Cerebellar cortex (tissue), 1 donor: ENCODE results near the gene KIRREL3.

ENCODE experiments used
- DNase-seq: peaks from one replicate; pipeline ENCODE4 v3.0.0-alpha.2; 2015; ENCODE audit warnings: low spot score

Gene KIRREL3

DNA sequence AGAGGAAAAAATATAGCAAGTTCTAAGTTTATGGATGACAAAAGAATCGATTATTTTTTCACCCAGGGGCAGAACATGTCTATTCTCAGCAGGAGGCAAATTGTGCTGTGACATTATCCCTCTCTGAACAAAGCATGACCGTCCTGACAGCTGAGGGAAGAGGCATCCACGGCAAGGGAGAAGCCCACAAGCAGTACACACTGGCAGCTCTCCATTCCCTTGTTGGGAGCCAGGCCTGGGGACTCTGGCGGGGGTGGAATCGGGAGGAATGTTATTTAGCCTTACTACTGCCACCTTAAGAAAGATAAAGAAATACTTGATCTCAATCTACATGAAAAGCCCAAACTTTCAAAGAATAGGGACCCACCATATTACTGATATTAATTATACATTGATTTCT lies 3.4 kb downstream of the KIRREL3 start:
- peak; percentile 20 for DNase-seq

DNA sequence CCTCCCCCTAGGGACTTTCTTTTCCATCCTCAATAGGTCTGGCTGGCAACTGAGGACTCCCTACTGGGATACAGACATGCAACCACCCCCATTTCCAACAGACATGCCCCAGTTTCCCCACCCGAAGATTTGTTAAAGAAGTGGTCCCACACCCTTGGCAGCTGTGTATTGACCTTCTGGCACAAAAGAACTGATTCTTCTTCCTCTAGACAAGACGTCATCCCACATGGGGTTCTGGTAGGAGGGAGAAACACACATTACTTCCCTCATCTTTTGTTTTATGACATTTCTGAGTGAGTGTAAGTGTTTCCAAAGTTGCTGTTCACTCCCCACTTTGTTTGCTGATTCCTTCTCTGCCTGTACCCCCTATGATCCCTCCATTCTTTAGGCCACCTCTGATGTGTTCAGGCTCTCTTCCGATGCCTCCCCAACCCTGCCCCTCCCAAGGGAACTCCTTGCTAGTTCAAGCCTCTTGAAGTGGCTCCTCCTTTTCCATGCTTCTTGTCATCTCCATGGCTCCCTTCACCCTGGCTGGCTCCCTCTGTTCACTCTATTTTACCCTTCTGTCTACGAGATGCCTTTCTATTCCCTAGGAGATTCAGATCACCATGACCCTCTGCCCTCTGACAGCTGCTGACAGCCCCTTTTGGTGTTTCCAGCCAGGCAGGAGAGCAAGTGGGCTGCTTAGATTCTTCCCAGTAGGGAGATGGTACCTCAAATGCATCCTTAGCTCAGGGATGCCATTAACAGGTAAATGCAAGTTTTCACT lies 4.3 kb downstream of the KIRREL3 start:
- DNase-seq = no peak

DNA sequence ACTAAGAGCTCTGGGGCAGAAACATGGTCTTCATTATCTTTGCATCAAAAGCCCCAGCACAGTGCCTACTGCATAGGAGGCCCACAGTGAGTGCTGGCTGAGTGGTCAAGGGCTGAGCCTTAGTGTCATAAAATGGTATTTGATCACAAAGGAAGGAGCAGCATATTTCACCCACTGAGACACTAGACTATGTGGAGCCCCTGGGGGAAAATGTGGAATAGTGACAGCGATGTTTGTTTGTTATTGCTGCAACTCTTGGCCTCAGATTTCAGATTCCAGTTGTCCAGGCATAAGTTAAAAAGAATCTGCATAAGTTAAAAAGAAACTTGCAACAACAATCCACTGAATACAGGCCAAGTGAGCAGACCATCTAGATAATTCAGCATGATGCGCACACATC lies 7.0 kb downstream of the KIRREL3 start:
- DNase-seq = no peak

GRCh38 chr11:126992804-126993111 lies 7.8 kb downstream of the KIRREL3 start:
- no peak for DNase-seq

- no peak for DNase-seq
Measured at GRCh38 chr11:126992065-126992803, 8.3 kb downstream of the KIRREL3 start.

DNA sequence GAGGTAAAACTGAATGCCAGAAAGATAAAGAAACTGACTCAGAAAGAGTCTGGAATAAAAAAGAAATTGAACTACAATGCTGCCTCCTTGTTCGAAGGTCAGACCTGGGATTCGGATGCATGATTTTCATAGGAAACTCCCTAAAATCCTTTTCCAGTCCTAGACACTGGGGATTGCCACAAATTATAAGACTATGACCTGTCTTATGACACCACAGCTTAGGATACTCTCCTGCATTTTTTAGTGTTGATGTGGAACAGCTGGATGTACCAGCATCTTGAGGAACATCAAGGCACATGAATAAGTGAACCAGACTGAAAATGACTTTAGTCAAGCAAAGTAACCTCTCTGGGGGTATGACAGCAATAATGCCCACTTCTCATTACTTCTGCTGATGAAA lies 9.0 kb downstream of the KIRREL3 start:
- DNase-seq = no peak

DNA sequence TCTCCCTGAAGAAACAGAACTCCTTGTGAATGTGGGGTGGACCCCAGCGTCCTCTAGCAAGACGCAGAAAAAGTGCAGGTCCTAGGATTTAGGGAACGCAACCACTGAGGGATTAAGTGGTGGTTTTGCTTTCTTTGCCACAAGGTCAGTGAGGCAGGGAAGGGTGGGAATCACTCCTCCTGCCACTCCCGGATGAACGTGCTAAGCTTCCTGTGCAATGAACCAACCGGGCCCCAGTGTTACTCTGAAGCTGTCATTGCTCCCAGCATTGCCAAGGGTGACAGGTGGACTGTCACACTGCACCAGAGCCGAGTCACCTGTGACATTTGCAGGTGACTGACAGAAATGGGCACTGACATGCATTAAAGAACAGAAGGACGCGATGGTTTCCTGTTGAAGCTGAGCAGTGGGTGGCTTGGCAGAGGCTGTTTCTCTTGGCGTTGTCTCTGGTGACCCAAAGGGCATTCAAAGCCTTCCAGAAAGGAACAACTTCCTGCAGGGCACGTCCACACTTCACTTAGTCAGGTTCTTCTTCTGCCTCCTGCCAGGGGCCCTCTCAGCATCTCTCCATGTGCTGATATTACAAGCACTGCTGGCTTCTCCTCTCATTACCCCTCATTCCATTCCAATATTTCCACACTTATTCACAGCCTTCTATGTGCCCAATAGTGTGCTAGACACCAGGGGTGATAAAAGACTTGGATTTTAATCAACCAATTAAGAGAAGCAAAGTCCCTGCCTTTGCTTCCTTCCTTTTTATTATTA lies 9.7 kb downstream of the KIRREL3 start:
- peak; percentile 89 for DNase-seq

GRCh38 chr11:126989942-126990715 lies 10.4 kb downstream of the KIRREL3 start:
- peak; percentile 87 for DNase-seq

GRCh38 chr11:126988655-126989054 lies 11.9 kb downstream of the KIRREL3 start:
- no peak for DNase-seq

DNA sequence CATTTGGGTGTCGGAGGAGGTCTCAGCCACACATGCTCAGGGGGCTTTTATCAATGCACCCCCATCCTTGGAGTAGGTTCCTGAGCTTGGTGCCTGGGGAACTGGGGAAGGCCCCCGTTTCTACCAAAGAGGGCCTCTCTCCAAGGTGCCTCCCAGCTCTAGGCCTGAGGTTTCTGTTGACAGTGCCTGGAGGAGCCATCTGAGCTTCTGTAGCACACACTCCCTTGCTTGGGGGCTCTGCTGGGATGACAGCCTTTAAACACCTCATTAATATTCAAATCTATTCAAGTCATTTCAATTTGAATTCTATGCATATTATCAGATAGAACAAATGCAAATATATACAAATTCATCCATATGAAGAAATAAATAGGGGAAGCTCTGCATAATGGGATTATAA lies 18.9 kb downstream of the KIRREL3 start:
- no peak for DNase-seq

DNA sequence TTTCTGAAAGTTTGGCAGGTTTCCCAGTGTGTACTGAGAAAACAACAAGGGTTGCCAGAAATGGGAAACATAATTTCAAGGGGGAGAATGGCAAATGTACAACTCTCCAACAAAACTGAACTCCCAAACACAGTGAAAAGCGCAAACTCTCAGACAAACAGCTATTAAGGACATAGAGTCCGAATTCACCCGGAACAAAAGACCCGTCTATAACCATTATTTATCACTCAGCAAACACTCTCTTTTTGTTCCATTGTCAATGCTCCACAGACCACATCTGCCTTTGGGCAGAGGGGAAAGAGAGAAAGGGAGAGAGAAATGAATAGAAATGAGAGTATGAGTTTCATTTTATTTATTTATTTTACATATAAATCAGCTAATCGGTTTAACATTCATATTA lies 21.7 kb downstream of the KIRREL3 start:
- DNase-seq = peak; percentile 28

GRCh38 chr11:126978165-126978564 lies 22.4 kb downstream of the KIRREL3 start:
- DNase-seq = no peak

DNA sequence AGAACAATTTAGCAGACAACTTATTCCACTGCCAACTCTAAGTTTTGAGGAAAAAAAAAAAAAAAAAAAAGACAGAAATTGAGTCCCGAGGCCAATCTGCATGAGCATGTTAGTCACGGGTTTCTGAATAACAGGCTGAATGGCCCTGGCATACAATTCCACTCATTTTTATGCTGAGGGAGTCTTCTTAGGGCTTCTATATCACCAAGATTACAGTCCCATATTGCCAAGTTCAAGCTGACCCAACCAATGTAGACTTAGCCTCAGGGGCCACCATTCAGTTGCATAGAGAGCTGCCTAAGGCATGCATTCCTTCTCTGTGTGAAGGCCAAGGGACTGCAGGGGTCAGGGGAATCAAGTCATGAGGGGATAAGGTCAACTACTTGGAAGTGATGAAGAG lies 27.5 kb downstream of the KIRREL3 start:
- no peak for DNase-seq

- no peak for DNase-seq
Measured at GRCh38 chr11:126971305-126971704, 29.3 kb downstream of the KIRREL3 start.

GRCh38 chr11:126969865-126970479 lies 30.6 kb downstream of the KIRREL3 start:
- DNase-seq = peak; percentile 23

GRCh38 chr11:126968915-126969314 lies 31.7 kb downstream of the KIRREL3 start:
- no peak for DNase-seq

DNA sequence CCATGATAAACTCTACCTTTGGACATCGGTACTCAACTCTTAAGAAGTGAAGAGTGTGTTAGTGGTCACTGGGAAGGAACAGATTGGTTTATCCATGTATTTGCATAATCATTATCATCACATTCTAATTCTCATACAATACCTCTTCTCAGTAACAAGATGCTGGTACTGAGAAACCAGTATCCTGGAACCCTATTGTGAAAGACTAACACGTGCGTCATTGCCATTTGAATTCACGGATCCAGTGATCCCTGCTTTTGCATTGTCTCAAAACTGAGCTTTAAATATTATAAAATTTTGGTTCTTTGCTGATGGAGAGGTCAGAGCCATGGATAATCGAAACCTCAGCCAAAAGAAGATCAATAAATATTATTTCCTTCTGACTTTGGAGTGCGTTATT lies 35.2 kb downstream of the KIRREL3 start:
- DNase-seq = no peak

DNA sequence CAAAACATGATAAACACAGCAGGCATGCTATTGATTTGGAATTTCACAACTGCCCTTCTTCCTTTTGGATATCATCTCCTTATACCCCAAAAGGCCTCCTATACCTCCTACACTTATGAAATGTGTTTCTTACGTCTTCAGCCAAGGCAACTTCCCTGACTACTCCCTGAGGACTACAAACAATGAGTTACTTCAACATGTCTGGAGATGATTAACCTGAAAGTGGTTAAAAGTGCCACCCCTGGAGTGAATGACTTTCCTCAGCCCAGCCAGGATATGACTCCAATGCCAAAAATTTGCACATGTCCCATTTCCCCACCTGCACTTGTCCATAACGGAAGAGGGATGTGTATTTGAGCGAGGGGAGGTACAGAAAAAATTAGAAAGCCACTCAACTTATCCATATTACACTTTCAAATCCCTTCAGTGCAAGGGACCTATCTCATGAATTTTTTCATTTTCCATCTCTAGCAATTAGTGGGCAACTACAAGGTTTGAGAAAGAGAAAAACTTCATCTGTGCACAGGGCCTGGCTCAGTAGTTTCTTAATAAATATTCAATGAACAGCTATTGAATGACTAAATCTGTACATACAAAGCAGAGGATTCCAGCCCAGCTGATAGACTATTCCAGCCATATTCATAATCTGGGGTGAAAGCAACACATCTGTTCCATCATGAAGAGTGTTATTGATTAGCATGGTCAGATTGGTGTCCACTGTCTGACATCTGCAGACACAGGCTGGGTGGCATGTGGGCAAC lies 36.8 kb downstream of the KIRREL3 start:
- DNase-seq = no peak

- no peak for DNase-seq
Measured at GRCh38 chr11:126963115-126963514, 37.5 kb downstream of the KIRREL3 start.

DNA sequence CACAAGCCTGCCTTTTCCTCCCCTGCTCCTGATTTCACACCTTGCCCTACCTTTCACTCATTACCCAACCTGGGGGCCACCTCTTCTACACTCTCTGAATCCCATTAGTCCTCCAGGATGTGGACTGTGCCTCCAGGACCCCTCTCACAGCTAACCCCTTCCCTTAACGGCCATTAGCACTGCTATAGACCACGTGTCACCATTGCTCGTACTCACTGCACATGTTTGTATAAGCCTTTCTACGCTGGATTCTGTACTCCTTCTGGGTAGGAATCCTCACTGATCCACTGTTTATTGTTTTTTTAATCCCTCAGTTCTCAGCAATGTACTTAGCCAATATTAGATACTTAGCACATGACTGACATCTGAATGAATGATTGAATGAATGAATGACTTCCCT lies 40.9 kb downstream of the KIRREL3 start:
- no peak for DNase-seq

- DNase-seq = no peak
Measured at GRCh38 chr11:126956635-126957034, 43.9 kb downstream of the KIRREL3 start.
